ENCODE results near the gene KNOP1. TPM values are rescaled to one million over a fixed set of nuclear protein-coding genes. Genes with fewer than 3 reads are reported as not detected.

Gene KNOP1, protein sequence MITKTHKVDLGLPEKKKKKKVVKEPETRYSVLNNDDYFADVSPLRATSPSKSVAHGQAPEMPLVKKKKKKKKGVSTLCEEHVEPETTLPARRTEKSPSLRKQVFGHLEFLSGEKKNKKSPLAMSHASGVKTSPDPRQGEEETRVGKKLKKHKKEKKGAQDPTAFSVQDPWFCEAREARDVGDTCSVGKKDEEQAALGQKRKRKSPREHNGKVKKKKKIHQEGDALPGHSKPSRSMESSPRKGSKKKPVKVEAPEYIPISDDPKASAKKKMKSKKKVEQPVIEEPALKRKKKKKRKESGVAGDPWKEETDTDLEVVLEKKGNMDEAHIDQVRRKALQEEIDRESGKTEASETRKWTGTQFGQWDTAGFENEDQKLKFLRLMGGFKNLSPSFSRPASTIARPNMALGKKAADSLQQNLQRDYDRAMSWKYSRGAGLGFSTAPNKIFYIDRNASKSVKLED
- total RNA-seq, result 10 to 100 TPM; 17.4 to 17.9 TPM

DNA sequence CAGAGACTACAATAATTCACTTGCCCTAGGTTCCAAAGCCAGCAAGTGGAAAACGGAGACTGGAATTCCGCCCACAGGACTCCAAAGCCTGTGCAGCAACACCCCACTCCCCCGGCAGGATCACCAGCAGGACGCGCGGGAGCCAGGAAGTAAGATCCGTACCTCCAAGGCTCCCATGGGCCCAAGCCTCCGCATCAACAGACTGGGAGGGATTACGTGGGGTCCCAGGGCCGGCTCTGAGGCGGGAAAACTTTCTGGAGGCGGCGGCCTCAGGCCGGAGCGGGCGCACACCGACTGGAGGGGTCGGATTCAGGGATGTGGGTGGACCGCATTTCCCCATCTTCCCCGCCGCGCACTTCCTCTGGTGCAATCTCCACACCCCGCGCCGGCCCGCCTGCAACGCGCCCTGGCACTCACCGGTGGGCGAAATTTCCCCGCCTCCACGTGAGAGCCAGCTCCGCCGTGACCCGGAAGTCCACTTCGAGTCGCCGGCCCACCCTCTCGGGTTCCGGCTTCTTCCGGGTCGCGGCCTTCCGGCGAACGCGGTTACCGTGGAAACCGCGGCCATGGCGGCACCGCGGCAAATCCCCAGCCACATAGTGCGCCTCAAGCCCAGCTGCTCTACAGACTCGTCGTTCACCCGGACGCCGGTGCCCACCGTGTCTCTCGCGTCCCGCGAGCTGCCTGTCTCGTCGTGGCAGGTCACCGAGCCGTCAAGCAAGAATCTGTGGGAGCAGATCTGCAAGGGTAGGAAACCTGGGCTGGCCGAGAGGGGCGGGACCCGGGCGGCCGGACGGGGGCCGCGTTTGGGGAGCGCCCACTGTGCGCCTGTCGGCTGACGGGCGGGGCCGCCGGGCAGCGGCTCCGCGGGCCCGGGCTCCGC, at the start of gene KNOP1, which contains the start of gene IQCK:
TSS of gene KNOP1 (minus strand) at position 487 of the 883 bp plus-strand sequence. CDS start 3,192 bp downstream, outside the sequence.
TSS of gene IQCK (plus strand) at position 531 of the 883 bp plus-strand sequence. CDS start at position 567, 36 bp downstream.
- ATAC-seq (ENCODE audit: low read depth), result peak; percentile 93
- peaks cover 18% of the 10 kb centered on the region for H3K4me1 Mint-ChIP-seq
- no peaks in the 10 kb centered on the region for H3K27me3 Mint-ChIP-seq
- H3K36me3 Mint-ChIP-seq, result peaks cover 10% of the 10 kb centered on the region
- DNase-seq, result peak; percentile 92
- POLR2A ChIA-PET, result interaction anchor here (1.0 to 1.7 kb wide), 5 partner anchors 19 to 194 kb away, joined by 3 to 10 read pairs (median 3); partner anchors contain the start of gene VPS35L
- peak within 1 kb of the TSS; percentile 90 for H3K4me3 Mint-ChIP-seq
- peak within 1 kb of the TSS; percentile 79 for H3K27ac Mint-ChIP-seq
- no peaks in the 10 kb centered on the region for H3K9me3 Mint-ChIP-seq

DNA sequence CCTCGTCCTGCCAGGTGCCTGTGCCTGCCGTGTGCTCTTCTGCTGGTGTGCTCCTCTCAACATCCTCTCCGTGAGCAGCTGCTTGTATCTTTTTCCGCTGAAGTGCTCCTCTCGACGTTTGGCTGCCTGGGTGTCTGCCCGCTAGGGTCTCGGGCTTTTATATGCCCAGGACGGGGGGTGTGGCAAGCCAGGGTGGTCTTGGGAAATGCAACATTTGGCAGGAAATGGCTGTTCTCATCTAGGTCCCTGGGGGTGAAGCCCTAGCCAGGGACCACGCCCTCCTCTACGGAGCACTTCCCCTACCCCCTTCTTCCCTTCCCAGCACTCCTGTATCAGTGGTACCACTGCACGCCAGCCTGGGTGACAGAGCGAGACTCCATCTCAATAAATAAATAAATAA, 49.5 kb upstream of the KNOP1 start:
- POLR2A ChIA-PET, result no interaction called here
- Mint-ChIP-seq H3K9me3 (peaks cover 4% of the 10 kb centered on the region), H3K27ac (no peak overlapping the region), H3K36me3 (no peaks in the 10 kb centered on the region), H3K4me3 (no peak overlapping the region), H3K27me3 (no peaks in the 10 kb centered on the region), H3K4me1 (no peaks in the 10 kb centered on the region)
- ATAC-seq (ENCODE audit: low read depth) (no peak), DNase-seq (no peak)

DNA sequence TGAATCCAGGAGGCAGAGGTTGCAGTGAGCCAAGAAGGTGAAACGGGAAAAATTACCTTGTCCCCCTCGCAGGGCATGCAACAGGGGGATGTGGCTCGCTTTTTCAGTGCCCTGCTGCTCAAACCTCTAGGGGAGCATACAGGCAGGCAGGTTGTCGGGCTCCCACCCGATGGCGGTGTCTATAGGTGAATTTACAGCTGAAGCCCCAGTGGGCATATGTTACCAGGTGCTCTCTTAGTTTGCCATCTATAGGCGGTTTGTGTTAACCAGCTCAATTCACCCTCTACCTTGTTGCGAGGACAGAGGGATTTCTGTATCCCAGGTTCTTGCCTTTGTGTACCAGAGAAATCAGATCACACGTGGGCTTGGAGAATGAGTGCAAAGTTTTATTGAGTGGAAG, 49.0 kb upstream of the KNOP1 start:
- Mint-ChIP-seq H3K36me3 (no peaks in the 10 kb centered on the region), H3K4me3 (no peak overlapping the region), H3K27ac (no peak overlapping the region), H3K9me3 (peaks cover 4% of the 10 kb centered on the region), H3K4me1 (no peaks in the 10 kb centered on the region), H3K27me3 (no peaks in the 10 kb centered on the region)
- ATAC-seq (ENCODE audit: low read depth) (no peak), DNase-seq (no peak)
- POLR2A ChIA-PET, result no interaction called here

DNA sequence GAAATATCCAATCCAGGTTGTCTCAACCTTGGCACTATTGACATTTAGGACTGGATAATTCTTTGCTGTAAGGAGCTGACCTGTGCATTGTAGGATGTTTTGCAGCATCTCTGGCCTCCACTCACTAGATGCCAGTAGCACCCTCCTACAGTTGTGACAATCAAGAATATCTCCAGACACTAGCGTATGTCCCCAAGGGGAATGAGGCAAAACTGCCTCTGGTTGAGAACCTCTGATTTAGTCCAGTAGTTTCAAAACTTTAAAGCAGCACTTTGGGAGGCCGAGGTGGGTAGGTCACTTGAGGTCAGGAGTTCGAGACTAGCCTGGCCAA, 48.5 kb upstream of the KNOP1 start:
- Mint-ChIP-seq H3K9me3 (peaks cover 4% of the 10 kb centered on the region), H3K36me3 (no peaks in the 10 kb centered on the region), H3K27me3 (no peaks in the 10 kb centered on the region), H3K4me1 (no peaks in the 10 kb centered on the region), H3K4me3 (no peak overlapping the region), H3K27ac (no peak overlapping the region)
- POLR2A ChIA-PET, result no interaction called here
- no peak for ATAC-seq (ENCODE audit: low read depth)
- no peak for DNase-seq

DNA sequence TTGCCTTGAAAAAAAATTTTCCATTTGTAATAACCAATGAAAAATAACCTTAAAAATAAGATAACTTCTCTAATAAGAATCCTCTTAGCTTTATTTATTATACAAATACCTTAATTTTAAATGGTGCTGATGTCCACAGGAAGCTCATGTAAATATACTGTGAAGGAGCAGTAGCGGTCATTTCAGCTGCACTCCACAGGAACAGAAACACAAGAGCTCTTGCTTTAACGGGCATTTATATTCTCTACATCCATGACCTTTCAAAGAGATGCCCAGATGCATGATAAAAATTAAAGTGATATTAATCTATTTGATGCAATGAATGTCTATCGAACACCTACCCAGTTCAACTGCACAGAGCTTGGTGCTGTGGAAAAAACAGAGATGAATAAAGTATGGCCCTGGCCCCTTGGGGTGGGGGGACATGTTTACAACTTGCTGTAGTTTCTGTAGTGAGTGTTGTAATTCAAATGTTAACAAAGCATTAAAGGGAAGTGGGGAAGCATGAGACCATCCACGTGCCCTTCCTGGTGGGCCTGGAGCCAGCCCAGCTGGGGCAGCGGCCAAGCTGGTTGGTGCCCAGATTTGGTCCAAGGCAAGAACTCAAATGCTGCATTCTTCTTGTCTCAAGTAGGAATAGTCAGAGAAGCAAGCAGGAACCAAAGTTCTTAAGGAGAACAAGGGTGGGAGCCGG, 48.0 kb upstream of the KNOP1 start:
- H3K27ac Mint-ChIP-seq, result no peak overlapping the region
- DNase-seq, result no peak

DNA sequence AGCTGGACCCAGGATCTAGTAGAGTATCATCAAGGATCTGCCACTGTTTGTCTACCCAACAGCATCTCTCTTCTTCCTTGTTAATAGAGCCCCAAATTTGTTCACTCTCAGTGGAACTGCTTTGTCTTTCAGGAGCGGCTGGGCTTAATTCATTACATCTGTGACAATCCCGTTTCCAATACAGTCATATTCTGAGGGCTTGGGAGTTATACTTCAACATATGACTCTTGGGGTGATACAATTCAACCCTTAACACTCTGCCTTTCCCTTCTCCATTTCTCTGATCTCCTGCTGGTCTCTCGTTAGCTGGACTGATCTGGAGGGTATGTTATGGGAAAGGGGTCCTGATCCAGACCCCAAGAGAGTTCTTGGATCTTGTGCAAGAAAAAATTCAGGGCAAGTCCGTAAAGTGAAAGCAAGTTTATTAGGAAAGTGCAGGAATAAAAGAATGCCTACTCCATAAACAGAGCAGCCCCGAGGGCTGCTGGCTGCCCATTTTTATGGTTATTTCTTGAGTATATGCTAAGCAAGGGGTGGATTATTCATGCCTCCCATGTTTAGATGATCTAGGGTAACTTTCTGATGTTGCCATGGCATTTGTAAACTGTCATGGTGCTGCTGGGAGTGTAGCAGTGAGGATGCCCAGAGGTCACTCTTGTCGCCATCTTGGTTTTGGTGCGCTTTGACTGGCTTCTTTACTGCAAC, 42.5 kb upstream of the KNOP1 start:
- DNase-seq (no peak), ATAC-seq (ENCODE audit: low read depth) (no peak)
- Mint-ChIP-seq H3K4me1 (no peaks in the 10 kb centered on the region), H3K9me3 (no peaks in the 10 kb centered on the region), H3K36me3 (no peaks in the 10 kb centered on the region), H3K4me3 (no peak overlapping the region), H3K27me3 (peaks cover 4% of the 10 kb centered on the region), H3K27ac (no peak overlapping the region)
- POLR2A ChIA-PET, result no interaction called here

More for the DNA sequence above, 48.0 kb upstream of the KNOP1 start:
- POLR2A ChIA-PET, result no interaction called here
- ATAC-seq (ENCODE audit: low read depth), result no peak
- H3K4me3 Mint-ChIP-seq, result no peak overlapping the region
- no peaks in the 10 kb centered on the region for H3K4me1 Mint-ChIP-seq
- H3K9me3 Mint-ChIP-seq, result peaks cover 4% of the 10 kb centered on the region
- H3K36me3 Mint-ChIP-seq, result no peaks in the 10 kb centered on the region
- no peaks in the 10 kb centered on the region for H3K27me3 Mint-ChIP-seq

DNA sequence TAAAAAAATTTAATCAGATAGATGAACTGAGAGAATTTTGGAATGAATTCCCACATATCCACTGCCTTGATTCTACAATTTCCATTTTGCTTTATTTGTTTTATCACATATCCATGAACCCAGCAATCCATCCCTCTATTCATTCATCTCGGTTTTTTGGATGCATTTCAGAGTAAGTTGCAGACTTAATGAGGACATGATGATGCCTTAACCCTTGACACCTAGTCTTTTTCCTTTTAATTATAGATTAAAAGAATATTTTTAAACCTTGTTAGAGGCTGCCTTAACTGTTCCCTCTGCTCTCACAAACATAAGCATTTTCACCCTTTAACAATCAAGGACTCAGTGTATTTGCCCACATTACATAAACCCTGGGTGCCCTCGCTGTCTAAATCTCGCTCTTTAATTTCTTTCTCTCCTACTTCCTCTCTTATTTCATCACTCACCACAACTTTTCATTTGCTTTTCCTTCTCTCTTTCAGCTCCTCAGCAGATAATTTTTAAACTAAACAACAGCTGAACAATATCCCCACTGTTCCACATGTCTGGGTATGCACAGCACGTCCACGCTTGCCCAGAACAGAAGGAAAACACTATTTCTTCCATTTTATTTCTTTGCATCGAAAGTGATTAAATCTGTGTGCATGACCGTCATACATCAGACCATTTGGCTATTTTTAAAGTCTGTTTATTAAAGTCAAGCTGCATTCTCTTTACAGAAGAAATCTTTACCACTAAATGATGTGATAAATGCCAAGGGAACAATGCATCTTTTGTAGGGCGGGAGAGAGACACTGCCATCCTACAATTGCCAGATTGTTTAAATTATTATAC, 40.0 kb upstream of the KNOP1 start:
- H3K9me3 Mint-ChIP-seq, result no peaks in the 10 kb centered on the region
- POLR2A ChIA-PET, result no interaction called here

DNA sequence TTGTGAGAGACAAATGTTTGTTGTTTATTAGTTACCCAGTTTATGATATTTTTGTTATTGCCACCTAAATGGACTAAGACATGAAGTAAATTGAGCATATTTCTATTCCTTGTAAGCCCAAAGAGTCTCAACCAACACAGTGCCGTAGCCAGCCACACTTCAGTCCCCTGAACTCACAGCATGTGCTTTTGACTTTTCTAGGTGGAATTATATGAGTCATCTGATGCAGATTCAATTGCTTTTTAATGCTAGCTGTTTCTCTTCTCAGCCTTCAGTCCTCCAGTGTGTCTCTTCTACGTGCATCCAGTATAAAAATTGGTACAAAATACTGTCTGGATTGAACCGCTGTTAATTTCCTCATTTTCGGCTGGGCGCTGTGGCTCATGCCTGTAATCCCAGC, 39.0 kb upstream of the KNOP1 start:
- H3K4me1 Mint-ChIP-seq, result no peaks in the 10 kb centered on the region
- no peaks in the 10 kb centered on the region for H3K36me3 Mint-ChIP-seq
- H3K4me3 Mint-ChIP-seq, result no peak overlapping the region
- peaks cover 4% of the 10 kb centered on the region for H3K27me3 Mint-ChIP-seq
- H3K27ac Mint-ChIP-seq, result no peak overlapping the region
- H3K9me3 Mint-ChIP-seq, result no peaks in the 10 kb centered on the region
- ATAC-seq (ENCODE audit: low read depth), result no peak
- DNase-seq, result no peak
- POLR2A ChIA-PET, result no interaction called here

More for the DNA sequence above, 40.0 kb upstream of the KNOP1 start:
- Mint-ChIP-seq H3K4me3 (no peak overlapping the region), H3K36me3 (no peaks in the 10 kb centered on the region), H3K27me3 (peaks cover 4% of the 10 kb centered on the region), H3K27ac (no peak overlapping the region), H3K4me1 (no peaks in the 10 kb centered on the region)
- DNase-seq (no peak), ATAC-seq (ENCODE audit: low read depth) (no peak)

DNA sequence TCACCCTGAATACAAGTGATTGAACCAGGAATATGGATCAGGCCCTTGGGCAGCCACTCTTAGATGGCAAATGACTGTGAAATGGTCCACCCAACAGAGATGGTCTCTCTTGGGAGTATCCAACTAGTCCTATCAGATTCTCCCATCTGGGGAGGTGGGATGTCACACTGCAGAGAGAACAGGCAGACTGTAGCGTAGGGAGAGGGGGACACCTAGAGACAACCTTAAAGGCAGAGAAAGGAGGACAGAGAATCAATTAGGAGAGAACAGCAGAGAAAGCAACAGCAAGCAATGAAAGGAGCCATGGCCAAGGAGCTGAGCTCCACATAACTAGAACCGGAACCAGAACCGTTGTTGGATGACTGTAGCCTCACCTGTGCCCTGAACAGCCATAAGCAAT, 37.2 kb upstream of the KNOP1 start:
- Mint-ChIP-seq H3K4me3 (no peak overlapping the region), H3K27me3 (peaks cover 4% of the 10 kb centered on the region), H3K36me3 (no peaks in the 10 kb centered on the region), H3K27ac (no peak overlapping the region), H3K4me1 (no peaks in the 10 kb centered on the region), H3K9me3 (no peaks in the 10 kb centered on the region)
- POLR2A ChIA-PET, result no interaction called here
- ATAC-seq (ENCODE audit: low read depth), result no peak
- DNase-seq, result no peak

DNA sequence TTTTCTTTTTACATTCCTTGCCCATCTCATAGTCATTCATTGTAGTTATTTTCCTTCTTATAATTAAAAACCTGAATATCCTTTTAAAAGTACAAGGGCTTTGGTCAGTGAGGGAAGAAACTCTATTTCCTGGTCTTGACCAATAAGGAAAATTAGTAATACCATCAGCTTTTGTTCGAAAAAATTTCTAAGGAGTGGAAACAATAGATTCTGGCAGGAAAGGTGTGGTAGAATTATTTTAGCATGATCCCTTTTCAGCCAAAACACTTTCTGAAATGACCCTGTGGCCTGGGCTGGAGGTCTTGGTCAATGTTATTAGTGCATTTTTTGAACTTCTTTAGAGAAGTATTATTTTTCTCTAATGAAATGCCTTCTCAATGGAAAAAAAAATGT, 36.6 kb upstream of the KNOP1 start:
- POLR2A ChIA-PET, result no interaction called here
- H3K9me3 Mint-ChIP-seq, result no peaks in the 10 kb centered on the region

DNA sequence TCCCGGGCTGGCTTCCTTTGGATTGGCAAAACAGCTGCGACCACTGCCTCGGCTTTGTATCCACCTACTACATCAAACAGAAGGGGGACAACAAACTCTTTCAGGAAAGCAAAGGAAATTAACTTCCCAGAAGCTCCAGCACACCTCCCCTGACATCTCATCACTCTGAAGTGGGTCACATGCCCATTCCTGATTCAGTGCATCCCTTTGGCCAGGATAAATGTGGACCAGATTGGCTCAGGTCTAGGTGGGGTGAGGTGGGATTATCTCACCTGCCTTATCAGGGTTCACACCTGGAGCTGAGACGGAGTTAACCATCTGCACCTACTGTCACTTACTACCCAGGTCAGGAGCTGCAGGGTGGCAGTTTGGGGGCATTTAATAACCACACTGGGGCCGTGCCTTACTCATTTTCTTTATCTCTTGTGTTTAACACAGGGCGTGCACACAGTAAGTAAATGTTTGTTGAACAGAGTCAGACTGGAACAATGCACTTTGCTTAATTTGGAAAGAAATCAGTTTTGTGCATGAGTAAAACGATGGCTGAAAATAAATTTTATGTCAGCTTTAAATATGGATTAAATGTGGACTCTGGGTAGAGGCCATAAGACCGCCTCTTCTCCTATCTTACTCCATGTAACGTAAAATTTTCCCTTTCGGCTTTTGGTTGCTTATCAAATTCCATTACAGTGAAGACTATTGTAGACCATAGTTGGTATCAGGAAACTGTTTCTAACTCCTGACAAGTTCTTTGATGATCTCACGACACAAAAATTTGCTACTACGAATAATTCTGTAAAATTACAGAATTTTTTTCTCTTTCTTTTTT, 36.0 kb upstream of the KNOP1 start:
- DNase-seq (no peak), ATAC-seq (ENCODE audit: low read depth) (no peak)
- Mint-ChIP-seq H3K36me3 (no peaks in the 10 kb centered on the region), H3K27me3 (peaks cover 4% of the 10 kb centered on the region), H3K4me1 (no peaks in the 10 kb centered on the region), H3K27ac (no peak overlapping the region), H3K4me3 (no peak overlapping the region), H3K9me3 (no peaks in the 10 kb centered on the region)
- POLR2A ChIA-PET, result no interaction called here

More for the DNA sequence above, 36.6 kb upstream of the KNOP1 start:
- Mint-ChIP-seq H3K27me3 (peaks cover 4% of the 10 kb centered on the region), H3K36me3 (no peaks in the 10 kb centered on the region), H3K27ac (no peak overlapping the region), H3K4me3 (no peak overlapping the region), H3K4me1 (no peaks in the 10 kb centered on the region)
- ATAC-seq (ENCODE audit: low read depth), result no peak
- no peak for DNase-seq

Measured in activated naive CD8-positive, alpha-beta T cell treated with anti-CD3 and anti-CD28 coated beads, Interleukin-2, amount 10 ng/mL, durations not matched to agents 7 days and 5 days (primary cell).